Prostate gland (tissue), 2 donors: ENCODE results near the gene CTF1.
A peak's percentile ranks its signal among the peaks of the same experiment; 100 is the strongest.

Experiments used
- POLR2A ChIP-seq: fragments of 450-650 bp; IDR thresholded peaks from one replicate; pipeline ENCODE4 v1.6.1; 2016; ENCODE audit warnings: antibody characterized with exemption, mild to moderate bottlenecking
- POLR2AphosphoS5 ChIP-seq: sonication (generic); formaldehyde crosslinking; IDR thresholded peaks from one replicate; pipeline ENCODE4 v1.6.1; 2017; ENCODE audit warnings: antibody characterized with exemption
- TF ChIP-seq, protein P1 (sequence below), 4 experiments: fragments of 200-600 bp in 2 of 4; fragments of 450-650 bp in 2 of 4; sonication (generic) in 2 of 4; IDR thresholded peaks; 1 replicate in 3 of 4; 2 replicates in 1 of 4; pipeline ENCODE4 v1.5.1; 2016 to 2019; ENCODE audit warnings: antibody characterized with exemption in 4 of 4, mild to moderate bottlenecking in 2 of 4, moderate library complexity in 2 of 4

- TF ChIP-seq, protein P1, sequence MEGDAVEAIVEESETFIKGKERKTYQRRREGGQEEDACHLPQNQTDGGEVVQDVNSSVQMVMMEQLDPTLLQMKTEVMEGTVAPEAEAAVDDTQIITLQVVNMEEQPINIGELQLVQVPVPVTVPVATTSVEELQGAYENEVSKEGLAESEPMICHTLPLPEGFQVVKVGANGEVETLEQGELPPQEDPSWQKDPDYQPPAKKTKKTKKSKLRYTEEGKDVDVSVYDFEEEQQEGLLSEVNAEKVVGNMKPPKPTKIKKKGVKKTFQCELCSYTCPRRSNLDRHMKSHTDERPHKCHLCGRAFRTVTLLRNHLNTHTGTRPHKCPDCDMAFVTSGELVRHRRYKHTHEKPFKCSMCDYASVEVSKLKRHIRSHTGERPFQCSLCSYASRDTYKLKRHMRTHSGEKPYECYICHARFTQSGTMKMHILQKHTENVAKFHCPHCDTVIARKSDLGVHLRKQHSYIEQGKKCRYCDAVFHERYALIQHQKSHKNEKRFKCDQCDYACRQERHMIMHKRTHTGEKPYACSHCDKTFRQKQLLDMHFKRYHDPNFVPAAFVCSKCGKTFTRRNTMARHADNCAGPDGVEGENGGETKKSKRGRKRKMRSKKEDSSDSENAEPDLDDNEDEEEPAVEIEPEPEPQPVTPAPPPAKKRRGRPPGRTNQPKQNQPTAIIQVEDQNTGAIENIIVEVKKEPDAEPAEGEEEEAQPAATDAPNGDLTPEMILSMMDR (IDR thresholded peaks at IDR 0.05), result peak in 1 of 4 experiments; percentile 33
- no peak for TF ChIP-seq POLR2A
- TF ChIP-seq POLR2AphosphoS5, result peak; percentile 95
Measured at GRCh38 chr16:30922420-30922959, 26.1 kb downstream of the CTF1 start.
